ENCODE results near the gene CAPN14.
A peak's percentile ranks its signal among the peaks of the same experiment; 100 is the strongest.

Gene CAPN14

GRCh38 chr2:31240381-31241365, 23.4 kb upstream of the CAPN14 start:
- no peak for DNase-seq

DNA sequence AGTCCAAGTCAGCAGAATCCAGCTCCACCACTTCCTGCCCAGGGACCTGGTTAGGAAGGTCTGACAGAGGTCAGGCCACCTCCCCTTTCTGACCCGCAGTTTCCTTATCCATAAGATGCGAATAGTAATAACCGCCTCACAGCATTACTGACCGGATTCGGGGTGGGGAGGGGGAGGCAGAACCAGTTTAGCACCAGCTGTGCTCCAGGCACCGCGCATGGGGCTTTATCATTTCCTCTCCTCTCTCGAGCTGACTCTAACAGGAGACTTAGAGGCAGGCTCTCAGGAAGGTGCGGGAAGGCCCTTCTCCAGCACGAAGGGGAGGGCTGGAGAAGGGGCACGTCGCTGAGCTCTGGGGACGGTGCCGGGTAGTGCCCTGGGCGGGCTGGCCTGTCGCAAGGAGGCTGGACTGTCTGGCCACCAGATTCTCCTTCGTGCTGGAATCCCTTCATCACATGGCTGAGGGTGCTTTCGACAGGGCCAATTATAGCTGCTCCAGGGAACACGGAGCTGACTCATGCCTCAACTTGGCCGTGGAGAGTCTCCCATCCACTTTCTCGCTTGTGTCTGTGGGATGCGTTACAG, 22.4 kb upstream of the CAPN14 start:
- no peak for DNase-seq

DNA sequence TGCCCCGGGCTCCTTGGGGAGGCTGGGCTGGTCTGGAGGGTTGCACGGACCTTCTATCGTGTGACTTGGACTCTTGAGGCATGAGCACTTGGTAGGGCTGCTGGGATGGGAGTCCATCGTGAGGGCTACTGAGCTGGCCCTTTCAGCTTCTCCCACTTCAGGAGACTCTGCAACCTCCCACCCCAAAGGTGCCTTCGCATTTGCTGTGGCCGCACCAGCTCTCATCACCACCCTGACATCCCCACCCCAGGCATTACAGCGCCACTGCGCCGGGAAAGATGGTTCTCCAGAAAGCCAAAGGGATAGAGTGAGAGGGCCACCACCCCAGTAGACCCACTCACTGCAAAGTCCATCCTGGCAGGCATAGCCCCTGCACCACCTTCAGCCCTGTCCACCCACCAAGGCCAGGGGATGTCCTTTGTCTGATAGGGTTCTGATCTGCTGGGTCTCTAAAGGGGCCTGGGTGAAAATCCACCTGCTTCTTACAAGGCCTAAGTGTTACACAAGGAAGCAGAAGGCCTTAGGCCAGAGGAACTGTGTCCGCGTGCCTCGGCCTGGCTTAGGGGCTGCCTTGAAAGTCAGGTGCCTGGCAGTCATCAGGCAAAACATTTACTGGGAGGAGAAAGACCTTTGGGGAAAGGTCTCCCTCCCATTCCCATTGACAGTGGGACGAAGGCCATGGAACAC, 21.7 kb upstream of the CAPN14 start:
- DNase-seq = no peak

DNA sequence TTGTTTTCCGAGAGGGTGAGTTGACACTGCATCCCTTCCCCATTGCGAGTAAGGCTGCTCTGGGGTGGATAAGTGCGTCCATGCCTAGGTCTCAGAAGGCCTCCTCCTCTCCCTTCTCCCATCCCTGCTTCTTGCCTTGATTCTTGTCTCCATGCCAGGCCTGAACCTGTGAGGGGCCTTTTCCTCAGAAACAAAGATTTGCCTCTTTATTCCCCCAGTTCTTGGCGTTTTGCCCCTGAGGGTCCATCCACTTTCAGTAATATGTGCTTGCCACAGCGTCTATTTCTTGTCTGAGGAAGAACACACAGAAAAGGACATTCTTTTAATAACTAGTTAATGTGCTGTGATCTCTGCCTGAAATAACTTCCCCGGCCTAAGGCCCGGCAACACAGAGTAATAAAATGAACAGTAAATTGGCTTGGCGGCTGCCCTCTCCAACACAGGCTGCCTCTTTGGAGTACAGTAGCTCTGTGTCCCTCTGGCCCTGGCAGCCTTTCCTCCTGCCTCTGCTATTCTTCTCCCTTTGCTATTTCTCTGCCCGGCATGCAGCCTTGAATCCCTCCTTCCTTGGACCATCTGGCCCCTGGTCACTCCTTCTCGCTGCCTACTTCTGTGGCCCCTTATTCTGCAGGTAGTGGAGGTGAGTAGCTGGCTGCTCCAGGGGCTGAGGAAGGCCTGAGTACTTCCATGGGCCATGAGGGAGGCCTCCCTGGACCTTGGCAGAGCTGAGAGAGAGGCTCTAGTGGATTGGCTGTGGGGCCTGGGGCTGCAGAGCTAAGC, 21.0 kb upstream of the CAPN14 start:
- no peak for DNase-seq

- DNase-seq = no peak
Measured at GRCh38 chr2:31237348-31238017, 20.2 kb upstream of the CAPN14 start.

DNA sequence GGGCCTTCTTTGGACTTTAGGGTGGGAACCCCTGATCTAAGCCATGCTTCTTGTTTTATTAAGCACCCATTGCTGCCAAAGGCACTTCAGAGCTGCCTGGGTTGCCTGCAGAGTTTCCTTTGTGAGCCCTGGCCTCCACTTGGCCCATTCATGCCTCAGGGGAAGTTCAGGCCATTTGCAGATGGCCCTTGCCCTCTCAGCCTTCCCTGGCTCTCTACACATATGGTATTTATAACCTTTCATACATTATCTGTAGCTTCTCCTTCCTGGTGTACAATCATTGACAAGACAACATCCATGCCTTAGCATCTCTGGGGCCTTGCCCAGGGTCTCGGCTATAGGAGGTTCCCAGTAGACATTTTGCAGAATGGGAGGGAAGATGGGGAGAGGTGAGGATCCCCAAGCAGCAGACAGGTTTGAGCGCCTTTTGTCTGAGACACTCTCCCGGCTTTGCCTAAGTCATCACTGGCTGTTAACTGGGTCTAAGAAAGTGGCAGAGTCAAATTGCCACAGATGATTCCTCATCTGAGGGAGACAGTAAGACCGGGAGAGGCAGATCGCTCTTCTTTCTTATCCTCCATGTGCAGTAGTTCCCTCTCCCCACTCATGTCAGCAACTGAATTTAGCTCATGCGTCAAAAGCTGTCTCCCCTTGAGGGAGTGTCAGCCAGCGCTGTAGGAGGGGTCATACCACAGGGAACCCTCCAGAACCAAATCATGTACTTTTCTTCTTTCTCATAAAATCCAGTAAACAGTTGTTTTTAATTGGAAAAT, 19.3 kb upstream of the CAPN14 start:
- DNase-seq = no peak

DNA sequence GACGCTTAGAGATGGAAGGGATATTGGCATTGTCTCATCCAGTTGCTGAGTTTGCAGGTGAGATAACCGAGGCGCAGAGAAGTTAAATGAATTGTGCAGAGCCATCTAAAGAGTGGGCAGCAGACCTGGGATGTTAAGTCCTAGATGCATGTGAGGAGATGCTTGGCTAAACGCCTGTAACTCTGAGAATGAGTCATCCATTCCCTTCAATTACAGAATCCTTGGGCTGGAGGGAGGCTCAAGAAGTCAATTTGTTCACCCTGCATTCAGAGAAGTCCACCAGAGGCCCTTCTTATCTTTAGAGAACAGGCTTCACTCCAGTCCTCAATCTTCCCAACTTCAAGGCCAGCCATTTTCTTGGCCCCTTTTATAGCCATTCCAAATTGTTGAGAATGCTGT, 18.2 kb upstream of the CAPN14 start:
- DNase-seq = no peak

DNA sequence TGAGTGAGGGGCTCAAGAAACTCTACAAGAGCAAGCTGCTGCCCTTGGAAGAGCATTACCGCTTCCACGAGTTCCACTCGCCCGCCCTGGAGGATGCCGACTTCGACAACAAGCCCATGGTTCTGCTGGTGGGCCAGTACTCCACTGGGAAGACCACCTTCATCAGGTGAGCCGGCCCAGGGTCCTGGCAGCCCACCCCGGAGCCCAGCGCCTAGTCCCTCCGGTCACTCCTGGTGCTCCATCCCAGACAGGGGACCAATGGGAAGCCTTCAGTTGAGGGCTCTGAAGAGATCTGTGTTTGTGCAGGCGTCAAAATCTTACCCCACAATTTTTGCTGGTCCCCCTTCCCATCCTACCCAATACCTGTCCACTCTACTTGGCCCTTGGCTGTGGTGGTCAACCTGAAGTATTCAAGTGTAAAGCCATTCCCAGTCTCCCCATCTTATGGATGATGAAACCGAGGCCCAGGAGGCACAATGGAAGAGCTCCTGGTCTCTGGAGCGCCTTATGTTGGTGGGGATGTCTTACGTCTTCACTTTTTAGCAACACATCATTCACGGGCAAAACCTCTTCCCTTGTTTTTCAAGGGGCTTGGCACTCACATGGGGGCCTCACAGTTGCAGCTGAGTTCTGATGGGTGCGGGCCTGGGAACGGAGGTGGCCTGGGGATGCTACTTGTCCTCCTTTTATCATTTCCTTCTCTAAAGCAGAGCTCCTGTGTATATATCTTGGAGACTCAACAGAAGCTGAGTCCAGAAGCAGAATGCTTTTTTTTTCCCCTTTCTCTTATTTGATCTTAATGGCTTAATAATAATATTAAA, 17.6 kb upstream of the CAPN14 start:
- no peak for DNase-seq

DNA sequence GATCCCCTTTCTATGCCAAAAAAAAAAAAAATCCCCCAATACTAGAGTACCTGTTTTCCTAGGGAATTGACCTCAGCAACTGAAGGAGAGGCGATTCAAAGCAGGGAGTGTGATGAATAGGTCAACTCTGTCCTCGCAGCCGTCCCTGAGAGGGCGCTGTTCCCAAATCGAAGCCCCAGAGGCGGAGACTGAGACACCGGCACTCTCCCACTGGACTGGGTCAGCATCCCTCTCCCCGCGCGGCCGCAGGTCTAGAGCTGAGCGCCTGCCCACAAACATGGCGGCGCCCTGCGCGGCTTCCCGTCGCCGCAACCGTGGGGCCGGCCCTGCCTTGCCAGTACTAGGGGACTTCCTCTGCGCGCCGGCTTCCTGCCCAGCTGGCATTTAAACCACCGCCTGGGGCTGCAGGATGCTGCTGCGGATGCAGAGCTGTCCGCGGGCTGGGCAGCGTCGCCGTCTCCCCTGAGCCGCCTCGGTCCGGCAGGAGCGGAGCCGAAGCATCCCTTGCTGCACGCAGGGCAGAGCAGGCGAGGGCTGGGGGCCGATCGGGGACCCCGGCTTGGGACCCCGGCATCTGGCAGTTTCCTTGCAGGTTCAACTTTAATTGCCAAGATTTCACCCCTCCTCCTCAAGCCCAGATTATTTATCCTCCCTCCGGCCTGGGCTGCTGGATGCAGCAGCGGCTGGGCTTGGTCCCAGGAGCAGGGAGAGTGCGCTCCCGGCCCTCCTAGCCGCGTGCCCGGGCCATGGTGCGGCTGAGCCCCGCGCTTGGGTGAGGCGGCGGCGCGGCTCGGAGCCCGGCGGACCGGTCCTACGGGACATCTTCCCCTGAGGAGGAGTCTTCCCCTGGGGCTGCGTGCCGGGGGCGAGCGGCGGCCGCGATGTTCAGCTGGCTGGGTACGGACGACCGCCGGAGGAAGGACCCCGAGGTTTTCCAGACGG, 16.7 kb upstream of the CAPN14 start, which contains the start of gene EHD3:
Gene EHD3 (plus strand): TSS at position 412 of the 942 bp plus-strand sequence. CDS start 470 bp downstream, at position 882.
- peak; percentile 75 for DNase-seq

- DNase-seq = peak; percentile 6
Measured at GRCh38 chr2:31233231-31233630, 15.9 kb upstream of the CAPN14 start.

- DNase-seq = no peak
Measured at GRCh38 chr2:31232586-31232985, 15.3 kb upstream of the CAPN14 start.

- DNase-seq = no peak
Measured at GRCh38 chr2:31231571-31232302, 14.4 kb upstream of the CAPN14 start.

DNA sequence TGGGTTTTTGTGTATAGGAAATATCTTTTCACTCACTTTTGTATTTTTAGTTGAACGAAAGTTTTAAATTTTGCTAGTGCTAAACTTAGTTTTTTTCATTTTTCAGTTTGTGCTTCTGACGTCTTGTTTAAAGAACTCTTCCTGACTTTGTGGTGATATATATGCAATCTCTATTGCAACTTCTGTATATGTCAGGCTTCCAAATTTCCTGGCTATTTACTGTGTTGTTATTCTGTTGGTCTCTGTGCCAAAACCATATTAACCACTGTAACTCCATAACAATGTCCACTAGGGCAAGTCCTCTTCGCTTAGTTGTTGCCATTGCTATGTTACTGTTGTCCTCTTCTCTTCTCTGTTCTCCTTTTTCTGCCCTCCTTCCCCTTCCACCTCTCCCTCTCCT, 13.4 kb upstream of the CAPN14 start:
- DNase-seq = no peak

- DNase-seq = no peak
Measured at GRCh38 chr2:31228717-31229116, 11.4 kb upstream of the CAPN14 start.

- no peak for DNase-seq
Measured at GRCh38 chr2:31227711-31228125, 10.4 kb upstream of the CAPN14 start.

DNA sequence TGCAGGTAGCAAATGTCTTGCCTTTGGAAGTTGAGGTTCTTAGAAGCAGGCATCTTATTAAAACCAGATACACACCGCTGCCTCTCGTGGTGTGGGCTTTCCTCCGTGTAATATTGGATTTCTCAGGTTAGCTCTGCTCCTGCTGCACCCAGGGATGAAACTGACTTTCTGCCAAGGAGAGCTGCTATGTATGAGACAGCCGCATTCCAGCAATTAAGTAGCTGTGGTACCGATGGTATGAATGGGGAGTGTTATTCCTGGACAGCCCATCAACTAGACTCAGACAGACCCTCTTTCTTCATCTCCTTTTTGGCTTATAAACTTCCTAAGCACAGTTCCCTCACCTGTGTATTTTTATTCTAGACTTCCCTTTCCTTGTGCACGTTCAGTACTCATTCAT, 9.8 kb upstream of the CAPN14 start:
- no peak for DNase-seq

DNA sequence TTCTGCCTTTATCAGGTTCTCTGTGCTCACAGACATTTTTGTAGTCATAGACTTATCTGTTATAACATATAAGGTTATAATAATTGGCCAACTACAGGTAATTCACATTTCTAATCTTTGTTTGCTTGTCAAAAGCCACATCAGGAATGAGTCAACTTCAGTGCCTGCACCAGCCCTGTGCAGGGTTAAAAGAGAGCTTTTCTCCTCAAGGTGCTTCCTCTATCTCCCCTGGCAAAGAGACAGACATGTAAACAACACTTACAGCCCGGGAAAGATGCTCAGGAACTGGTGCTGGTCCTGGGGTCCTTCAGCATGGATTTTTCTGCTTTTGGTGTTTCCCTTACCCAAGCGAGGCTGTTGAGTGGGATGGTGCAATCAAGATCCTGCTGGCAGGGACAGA, 9.0 kb upstream of the CAPN14 start:
- no peak for DNase-seq

DNA sequence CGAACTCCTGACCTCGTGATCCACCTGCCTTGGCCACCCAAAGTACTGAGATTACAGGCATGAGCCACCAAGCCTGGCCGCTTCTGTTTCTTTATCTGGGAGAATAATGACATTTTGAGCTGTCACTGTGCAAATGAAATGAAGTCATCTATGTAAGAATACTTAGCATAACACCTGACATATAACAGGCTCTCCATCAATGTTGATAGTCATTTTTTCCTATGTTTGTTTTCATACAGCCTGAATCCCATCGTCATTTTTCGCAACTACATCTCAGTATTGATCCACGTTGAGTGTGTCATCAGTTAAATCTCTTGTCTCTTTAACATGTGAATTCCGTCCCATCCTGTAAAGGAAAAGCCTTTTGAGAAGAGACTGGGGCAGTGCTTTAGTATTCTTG, 6.4 kb upstream of the CAPN14 start:
- DNase-seq = no peak

- no peak for DNase-seq
Measured at GRCh38 chr2:31223026-31223425, 5.7 kb upstream of the CAPN14 start.
